ENCODE measurements around the gene RXRA.

RXRA gene

DNA sequence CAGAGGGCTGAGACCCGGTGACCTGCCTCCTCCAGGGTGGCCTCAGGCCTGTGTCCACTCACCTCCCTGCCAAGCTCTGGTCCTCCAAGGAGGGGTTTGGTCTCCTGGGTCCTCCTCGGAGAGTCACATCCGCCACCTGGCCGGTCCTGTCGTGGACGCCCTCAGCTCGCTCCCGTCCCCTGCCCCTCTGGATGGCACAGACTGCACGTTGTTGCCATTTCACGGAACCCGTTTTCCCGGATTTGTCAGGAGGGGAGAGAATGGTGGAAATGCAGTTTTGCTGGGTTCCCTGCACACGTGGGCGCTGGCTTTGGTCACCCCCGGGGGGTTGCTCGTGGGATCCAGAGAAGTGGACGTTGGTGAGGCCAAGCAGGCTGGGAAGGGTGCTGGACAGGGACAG, 62.7 kb downstream of the RXRA start:
- H3K4me1 Mint-ChIP-seq: peaks cover 26% of the 10 kb centered on the region
- TF ChIP-seq, protein P1, sequence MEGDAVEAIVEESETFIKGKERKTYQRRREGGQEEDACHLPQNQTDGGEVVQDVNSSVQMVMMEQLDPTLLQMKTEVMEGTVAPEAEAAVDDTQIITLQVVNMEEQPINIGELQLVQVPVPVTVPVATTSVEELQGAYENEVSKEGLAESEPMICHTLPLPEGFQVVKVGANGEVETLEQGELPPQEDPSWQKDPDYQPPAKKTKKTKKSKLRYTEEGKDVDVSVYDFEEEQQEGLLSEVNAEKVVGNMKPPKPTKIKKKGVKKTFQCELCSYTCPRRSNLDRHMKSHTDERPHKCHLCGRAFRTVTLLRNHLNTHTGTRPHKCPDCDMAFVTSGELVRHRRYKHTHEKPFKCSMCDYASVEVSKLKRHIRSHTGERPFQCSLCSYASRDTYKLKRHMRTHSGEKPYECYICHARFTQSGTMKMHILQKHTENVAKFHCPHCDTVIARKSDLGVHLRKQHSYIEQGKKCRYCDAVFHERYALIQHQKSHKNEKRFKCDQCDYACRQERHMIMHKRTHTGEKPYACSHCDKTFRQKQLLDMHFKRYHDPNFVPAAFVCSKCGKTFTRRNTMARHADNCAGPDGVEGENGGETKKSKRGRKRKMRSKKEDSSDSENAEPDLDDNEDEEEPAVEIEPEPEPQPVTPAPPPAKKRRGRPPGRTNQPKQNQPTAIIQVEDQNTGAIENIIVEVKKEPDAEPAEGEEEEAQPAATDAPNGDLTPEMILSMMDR (IDR thresholded peaks at IDR 0.05): no peak
- no peaks in the 10 kb centered on the region for H3K27me3 Mint-ChIP-seq (ENCODE audit: low read depth, poor library complexity)
- H3K36me3 Mint-ChIP-seq (ENCODE audit: low read depth): no peaks in the 10 kb centered on the region
- H3K27ac Mint-ChIP-seq: no peak overlapping the region
- H3K4me3 Mint-ChIP-seq: no peak overlapping the region
- no peak for DNase-seq
- no peaks in the 10 kb centered on the region for H3K9me3 Mint-ChIP-seq

DNA sequence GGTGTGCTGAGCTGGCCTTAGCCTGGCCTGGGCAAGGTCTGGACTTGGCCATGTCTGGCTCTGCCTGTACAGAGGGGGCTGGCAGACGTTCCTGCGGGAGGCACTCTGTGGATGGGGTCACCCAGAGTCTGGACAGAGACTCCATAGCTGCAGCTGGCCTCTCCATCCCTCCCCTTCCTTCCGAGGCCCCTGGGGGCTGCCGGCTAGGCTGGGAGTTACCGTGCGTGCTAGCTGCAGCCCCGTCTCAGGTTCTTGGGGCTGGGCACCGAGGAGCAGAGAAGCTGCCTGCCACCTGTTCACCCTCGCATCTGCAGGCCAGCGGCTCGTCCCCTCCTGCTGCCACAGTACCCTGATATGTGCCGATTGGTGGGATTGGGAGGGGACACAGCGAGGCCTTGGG, 63.4 kb downstream of the RXRA start:
- no peak overlapping the region for H3K27ac Mint-ChIP-seq

GRCh38 chr9:134390537-134390936, 64.3 kb downstream of the RXRA start:
- TF ChIP-seq, protein P1 (IDR thresholded peaks at IDR 0.05): no peak
- Mint-ChIP-seq H3K4me3 (no peak overlapping the region), H3K27me3 (ENCODE audit: low read depth, poor library complexity) (no peaks in the 10 kb centered on the region), H3K27ac (no peak overlapping the region), H3K4me1 (peaks cover 29% of the 10 kb centered on the region), H3K36me3 (ENCODE audit: low read depth) (no peaks in the 10 kb centered on the region), H3K9me3 (no peaks in the 10 kb centered on the region)
- DNase-seq: no peak

More for the DNA sequence above, 63.4 kb downstream of the RXRA start:
- H3K9me3 Mint-ChIP-seq: no peaks in the 10 kb centered on the region
- H3K27me3 Mint-ChIP-seq (ENCODE audit: low read depth, poor library complexity): no peaks in the 10 kb centered on the region
- no peak overlapping the region for H3K4me3 Mint-ChIP-seq
- TF ChIP-seq, protein P1 (IDR thresholded peaks at IDR 0.05): no peak
- DNase-seq: no peak
- H3K4me1 Mint-ChIP-seq: peaks cover 25% of the 10 kb centered on the region
- no peaks in the 10 kb centered on the region for H3K36me3 Mint-ChIP-seq (ENCODE audit: low read depth)

GRCh38 chr9:134390947-134391318, 64.7 kb downstream of the RXRA start:
- Mint-ChIP-seq H3K36me3 (ENCODE audit: low read depth) (no peaks in the 10 kb centered on the region), H3K27ac (no peak overlapping the region), H3K4me1 (peaks cover 29% of the 10 kb centered on the region), H3K27me3 (ENCODE audit: low read depth, poor library complexity) (no peaks in the 10 kb centered on the region), H3K9me3 (no peaks in the 10 kb centered on the region), H3K4me3 (no peak overlapping the region)
- TF ChIP-seq, protein P1 (IDR thresholded peaks at IDR 0.05): no peak
- DNase-seq: no peak

- H3K36me3 Mint-ChIP-seq (ENCODE audit: low read depth): no peaks in the 10 kb centered on the region
- DNase-seq: no peak
- TF ChIP-seq, protein P1 (IDR thresholded peaks at IDR 0.05): no peak
- peaks cover 29% of the 10 kb centered on the region for H3K4me1 Mint-ChIP-seq
- H3K27me3 Mint-ChIP-seq (ENCODE audit: low read depth, poor library complexity): no peaks in the 10 kb centered on the region
- H3K27ac Mint-ChIP-seq: no peak overlapping the region
- no peaks in the 10 kb centered on the region for H3K9me3 Mint-ChIP-seq
- no peak overlapping the region for H3K4me3 Mint-ChIP-seq
Observed at GRCh38 chr9:134391319-134392231, 65.3 kb downstream of the RXRA start.

- no peaks in the 10 kb centered on the region for H3K27me3 Mint-ChIP-seq (ENCODE audit: low read depth, poor library complexity)
- TF ChIP-seq, protein P1 (IDR thresholded peaks at IDR 0.05): no peak
- H3K36me3 Mint-ChIP-seq (ENCODE audit: low read depth): no peaks in the 10 kb centered on the region
- H3K27ac Mint-ChIP-seq: no peak overlapping the region
- H3K9me3 Mint-ChIP-seq: no peaks in the 10 kb centered on the region
- no peak for DNase-seq
- peaks cover 28% of the 10 kb centered on the region for H3K4me1 Mint-ChIP-seq
- H3K4me3 Mint-ChIP-seq: no peak overlapping the region
Observed at GRCh38 chr9:134392900-134393299, 66.6 kb downstream of the RXRA start.

All from nephron progenitor cell (in vitro differentiated cells).